Sigmoid colon (tissue), 7 donors: ENCODE data around the gene SLC6A1. TPM values are rescaled to one million over a fixed set of nuclear protein-coding genes. Genes with fewer than 3 reads are reported as not detected.

Source experiments
- DNase-seq: peaks from one replicate; pipeline ENCODE4 v3.0.0-alpha.2; 2019
- H3K27ac ChIP-seq, 4 donors: fragments of 200-600 bp; sonication (generic); one replicate each; pipeline ENCODE4 v1.5.1; 2016 to 2019; ENCODE audit warnings: mild to moderate bottlenecking in 1 of 4
- H3K27me3 ChIP-seq, 3 donors: fragments of 200-600 bp; sonication (generic); one replicate each; pipeline ENCODE4 v1.5.1; 2019; ENCODE audit warnings: mild to moderate bottlenecking in 1 of 3
- H3K36me3 ChIP-seq, 4 donors: fragments of 200-600 bp; sonication (generic); one replicate each; pipeline ENCODE4 v1.5.1; 2016 to 2019
- H3K4me1 ChIP-seq, 4 donors: fragments of 200-600 bp; sonication (generic); one replicate each; pipeline ENCODE4 v1.5.1; 2017 to 2019
- H3K4me3 ChIP-seq, 4 donors: fragments of 200-600 bp; sonication (generic); one replicate each; pipeline ENCODE4 v1.5.1; 2017 to 2019; ENCODE audit warnings: mild to moderate bottlenecking in 2 of 4, moderate library complexity in 1 of 4
- H3K9me3 ChIP-seq, 4 donors: fragments of 200-600 bp in 3 of 4; sonication (generic) in 3 of 4; one replicate each; pipeline versions ENCODE4 v1.5.1 to v1.6.1; 2013 to 2019
- EP300 ChIP-seq, 4 donors: sonication (generic); formaldehyde crosslinking; IDR thresholded peaks; one replicate each; pipeline ENCODE4 v1.6.1; 2017; ENCODE audit warnings: antibody characterized with exemption in 4 of 4
- POLR2A ChIP-seq, 2 donors: fragments of 450-650 bp; IDR thresholded peaks; one replicate each; pipeline ENCODE4 v1.6.1; 2016; ENCODE audit warnings: antibody characterized with exemption in 2 of 2, mild to moderate bottlenecking in 2 of 2, moderate library complexity in 2 of 2
- POLR2AphosphoS5 ChIP-seq, 4 donors: sonication (generic); formaldehyde crosslinking; IDR thresholded peaks; one replicate each; pipeline ENCODE4 v1.6.1; 2017; ENCODE audit warnings: antibody characterized with exemption in 4 of 4
- WGBS, 2 donors: extraction: QIAGEN DNeasy Blood & Tissue Kit; methylation state at CpG; one replicate each; pipeline ENCODE4 v1.1.7; 2013; 5-methylcytosine and 5-hydroxymethylcytosine counted together
- intact Hi-C: fragments of 100-400 bp; cut with DNase I; formaldehyde crosslinking; loops from one replicate; pipeline ENCODE4 v1.15.1; 2023
- polyA plus RNA-seq, 3 donors: library from polyadenylated mRNA; stranded (reverse); fragments of 200-250 nt; gene quantifications; one replicate each; pipeline ENCODE4 v1.2.3, GENCODE V29; 2013
- total RNA-seq, 4 donors: library from RNA; depleted of rRNA; stranded (reverse); fragments of >200 nt; gene quantifications; one replicate each; pipeline ENCODE4 v1.1.0, GENCODE V29; 2016
- TF ChIP-seq, protein P1 (sequence below), 4 experiments: fragments of 450-650 bp in 3 of 4; fragments of 200-600 bp in 1 of 4; IDR thresholded peaks; one replicate each; pipeline ENCODE4 v1.5.1; 2016 to 2019; ENCODE audit warnings: antibody characterized with exemption in 4 of 4, mild to moderate bottlenecking in 3 of 4, moderate library complexity in 2 of 4
- donor health status: healthy with polysubstance abuse.
- donor health status: Bipolar disorder and iron deficiency.
- donor health status: healthy.

Gene SLC6A1
- total and polyA plus RNA-seq, 7 donors, result under 0.01 to 1.4 (median 0.29) TPM; not detected in 1

DNA sequence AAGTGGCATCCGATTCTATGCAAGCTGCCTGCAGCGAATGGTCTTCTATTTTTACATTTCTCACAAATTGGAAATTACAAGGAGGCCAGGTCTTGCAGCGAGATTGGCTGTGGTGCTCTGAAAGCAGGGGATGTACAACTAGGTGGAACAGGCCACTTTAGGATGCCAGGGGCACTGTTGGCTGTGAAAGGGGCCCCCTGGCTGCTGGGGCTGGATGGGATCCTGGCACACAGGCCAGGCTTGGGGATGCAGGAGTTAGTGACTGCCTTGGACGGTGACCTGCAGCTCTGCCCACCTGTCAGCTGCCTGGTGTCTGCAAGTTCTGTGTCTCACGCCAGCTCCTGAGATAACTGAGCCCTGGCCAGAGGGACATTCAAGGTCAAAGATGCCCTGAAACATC is 4.6 kb downstream of the SLC6A1 start:
- no peak for DNase-seq
- peaks cover 0 to 10% (median 5%) of the 10 kb centered on the region in 4 donors for H3K4me1 ChIP-seq
- H3K9me3 ChIP-seq, result no peaks in the 10 kb centered on the region
- WGBS, 2 donors, result 64 to 84% methylated on average over 5 of the region's 5 CpGs
- H3K27me3 ChIP-seq, result peaks cover 12 to 61% (median 29%) of the 10 kb centered on the region in 3 donors
- intact Hi-C loops, result no loop called here
- H3K27ac ChIP-seq, result no peak overlapping the region
- TF ChIP-seq, protein P1, sequence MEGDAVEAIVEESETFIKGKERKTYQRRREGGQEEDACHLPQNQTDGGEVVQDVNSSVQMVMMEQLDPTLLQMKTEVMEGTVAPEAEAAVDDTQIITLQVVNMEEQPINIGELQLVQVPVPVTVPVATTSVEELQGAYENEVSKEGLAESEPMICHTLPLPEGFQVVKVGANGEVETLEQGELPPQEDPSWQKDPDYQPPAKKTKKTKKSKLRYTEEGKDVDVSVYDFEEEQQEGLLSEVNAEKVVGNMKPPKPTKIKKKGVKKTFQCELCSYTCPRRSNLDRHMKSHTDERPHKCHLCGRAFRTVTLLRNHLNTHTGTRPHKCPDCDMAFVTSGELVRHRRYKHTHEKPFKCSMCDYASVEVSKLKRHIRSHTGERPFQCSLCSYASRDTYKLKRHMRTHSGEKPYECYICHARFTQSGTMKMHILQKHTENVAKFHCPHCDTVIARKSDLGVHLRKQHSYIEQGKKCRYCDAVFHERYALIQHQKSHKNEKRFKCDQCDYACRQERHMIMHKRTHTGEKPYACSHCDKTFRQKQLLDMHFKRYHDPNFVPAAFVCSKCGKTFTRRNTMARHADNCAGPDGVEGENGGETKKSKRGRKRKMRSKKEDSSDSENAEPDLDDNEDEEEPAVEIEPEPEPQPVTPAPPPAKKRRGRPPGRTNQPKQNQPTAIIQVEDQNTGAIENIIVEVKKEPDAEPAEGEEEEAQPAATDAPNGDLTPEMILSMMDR (IDR thresholded peaks at IDR 0.05), result no peak
- TF ChIP-seq POLR2AphosphoS5 (IDR thresholded peaks at IDR 0.05) (no peak), EP300 (IDR thresholded peaks at IDR 0.05) (no peak), POLR2A (IDR thresholded peaks at IDR 0.05) (no peak)
- H3K36me3 ChIP-seq, result no peaks in the 10 kb centered on the region
- H3K4me3 ChIP-seq, result no peak overlapping the region

DNA sequence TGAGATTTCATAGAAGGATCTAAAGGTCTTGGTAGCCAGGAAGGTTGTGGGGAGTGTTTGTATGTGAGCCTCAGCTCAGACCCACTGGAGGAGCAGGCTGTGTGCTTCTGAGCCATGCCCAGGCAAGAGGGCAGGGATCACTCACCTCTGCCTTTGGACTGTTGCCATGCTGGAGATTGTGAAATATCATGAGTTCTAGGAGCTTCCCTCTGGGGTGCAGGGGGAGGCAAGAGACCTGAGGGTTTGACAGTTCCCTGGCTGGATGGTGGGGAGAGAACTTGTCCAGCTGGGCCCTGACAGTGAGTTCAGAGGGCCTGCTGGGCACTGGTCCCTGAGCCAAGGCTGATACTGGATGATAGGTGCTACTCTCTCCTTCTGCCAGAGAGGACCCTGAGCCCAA is 6.0 kb downstream of the SLC6A1 start:
- H3K36me3 ChIP-seq, result no peaks in the 10 kb centered on the region
- no peak for DNase-seq
- peaks cover 5 to 52% (median 21%) of the 10 kb centered on the region in 3 donors for H3K27me3 ChIP-seq
- H3K27ac ChIP-seq, result no peak overlapping the region
- H3K4me3 ChIP-seq, result no peak overlapping the region
- H3K4me1 ChIP-seq, result peaks cover 0 to 1% (median under 1%) of the 10 kb centered on the region in 4 donors
- no peaks in the 10 kb centered on the region for H3K9me3 ChIP-seq
- TF ChIP-seq, protein P1 (IDR thresholded peaks at IDR 0.05), result no peak
- no peak for TF ChIP-seq EP300 (IDR thresholded peaks at IDR 0.05)
- no peak for TF ChIP-seq POLR2AphosphoS5 (IDR thresholded peaks at IDR 0.05)
- no peak for TF ChIP-seq POLR2A (IDR thresholded peaks at IDR 0.05)
- intact Hi-C loops, result no loop called here

GRCh38 chr3:10999221-11000107 is 6.9 kb downstream of the SLC6A1 start:
- intact Hi-C loops, result no loop called here
- H3K4me3 ChIP-seq, result no peak overlapping the region
- peaks cover 0 to 43% (median 12%) of the 10 kb centered on the region in 3 donors for H3K27me3 ChIP-seq
- no peaks in the 10 kb centered on the region for H3K4me1 ChIP-seq
- DNase-seq, result no peak
- no peaks in the 10 kb centered on the region for H3K36me3 ChIP-seq
- 57 to 60% methylated on average over 15 of the region's 15 CpGs for WGBS, 2 donors
- H3K27ac ChIP-seq, result no peak overlapping the region
- TF ChIP-seq EP300 (IDR thresholded peaks at IDR 0.05) (no peak), POLR2AphosphoS5 (IDR thresholded peaks at IDR 0.05) (no peak), POLR2A (IDR thresholded peaks at IDR 0.05) (no peak)
- TF ChIP-seq, protein P1 (IDR thresholded peaks at IDR 0.05), result no peak
- no peaks in the 10 kb centered on the region for H3K9me3 ChIP-seq

GRCh38 chr3:11000528-11000927 is 8.0 kb downstream of the SLC6A1 start:
- Histone ChIP-seq H3K27ac (no peak overlapping the region), H3K4me3 (no peak overlapping the region), H3K4me1 (no peaks in the 10 kb centered on the region), H3K36me3 (no peaks in the 10 kb centered on the region), H3K27me3 (peaks cover 0 to 33% (median 2%) of the 10 kb centered on the region in 3 donors), H3K9me3 (no peaks in the 10 kb centered on the region)
- no peak for DNase-seq
- 27 to 46% methylated on average over 2 of the region's 2 CpGs for WGBS, 2 donors
- intact Hi-C loops, result no loop called here
- TF ChIP-seq POLR2A (IDR thresholded peaks at IDR 0.05) (no peak), EP300 (IDR thresholded peaks at IDR 0.05) (no peak), POLR2AphosphoS5 (IDR thresholded peaks at IDR 0.05) (no peak)
- TF ChIP-seq, protein P1 (IDR thresholded peaks at IDR 0.05), result no peak
